A673 (cell line): ENCODE data around the gene ITPR1. TPM values are rescaled to one million over a fixed set of nuclear protein-coding genes. Genes with fewer than 3 reads are reported as not detected.

Experiments used
- BruUV-seq: library from RNA; stranded (reverse); fragments of 400-500 nt; replicated peaks from 2 replicates; lab custom pipeline; 2021; lab: Mats Ljungman, UMichigan
- CTCF ChIA-PET: fragments of 300-600 bp; sonication (Branson Sonifier 250); formaldehyde crosslinking; loops from one replicate; lab custom pipeline; 2022; ENCODE audit warnings: antibody characterized with exemption; lab: Charles Lee
- POLR2A ChIA-PET: fragments of 300-600 bp; sonication (Branson Sonifier 250); formaldehyde crosslinking; loops from one replicate; lab custom pipeline; 2022; ENCODE audit warnings: antibody characterized with exemption; ENCODE audit not compliant: low non-redundant PET; lab: Charles Lee
- DNase-seq: peaks from one replicate; pipeline ENCODE4 v3.0.0-alpha.2; 2015; ENCODE audit warnings: low spot score
- H3K27ac ChIP-seq: fragments of 200-600 bp; sonication (generic); 2 replicates; pipeline ENCODE4 v1.5.1; 2016; ENCODE audit warnings: mixed run types, low read depth, mild to moderate bottlenecking, mixed read lengths, antibody characterized with exemption, low read length; ENCODE audit not compliant: poor library complexity, severe bottlenecking
- H3K27me3 ChIP-seq: fragments of 200-600 bp; sonication (generic); replicated peaks from 2 replicates; pipeline ENCODE4 v1.6.1; 2017; ENCODE audit warnings: mixed run types, low read depth, mild to moderate bottlenecking, mixed read lengths, antibody characterized with exemption, low read length; ENCODE audit not compliant: insufficient read depth, poor library complexity
- H3K36me3 ChIP-seq: fragments of 200-600 bp; sonication (generic); 2 replicates; pipeline ENCODE4 v1.6.1; 2016; ENCODE audit warnings: mixed run types, mild to moderate bottlenecking, mixed read lengths, antibody characterized with exemption, low read length; ENCODE audit not compliant: insufficient read depth, poor library complexity, severe bottlenecking
- H3K4me1 ChIP-seq: fragments of 200-600 bp; sonication (generic); 2 replicates; pipeline ENCODE4 v1.6.1; 2017; ENCODE audit warnings: mixed run types, mild to moderate bottlenecking, mixed read lengths, antibody characterized with exemption, low read length; ENCODE audit not compliant: insufficient read depth, poor library complexity, severe bottlenecking
- H3K4me3 ChIP-seq: fragments of 200-600 bp; sonication (generic); 2 replicates; pipeline ENCODE4 v1.5.1; 2016; ENCODE audit warnings: low read depth, mixed run types, mild to moderate bottlenecking, mixed read lengths, low read length; ENCODE audit not compliant: poor library complexity, severe bottlenecking
- H3K9me3 ChIP-seq: fragments of 200-600 bp; sonication (generic); 2 replicates; pipeline ENCODE4 v1.6.1; 2016; ENCODE audit warnings: mixed run types, low read depth, mild to moderate bottlenecking, mixed read lengths, antibody characterized with exemption, low read length; ENCODE audit not compliant: poor library complexity, severe bottlenecking
- EZH2 ChIP-seq: fragments of 200-600 bp; sonication (generic); IDR thresholded peaks from 2 replicates; pipeline ENCODE4 v1.6.1; 2017; ENCODE audit warnings: borderline replicate concordance, low read depth, mild to moderate bottlenecking, mixed read lengths, antibody characterized with exemption, low read length; ENCODE audit not compliant: poor library complexity, severe bottlenecking
- intact Hi-C: fragments of 100-400 bp; cut with micrococcal nuclease; formaldehyde crosslinking; loops from one replicate; pipeline ENCODE4 v1.10.0; 2022; ENCODE audit not compliant: unreplicated experiment
- total RNA-seq: library from RNA; stranded (reverse); gene quantifications from 2 replicates; pipeline ENCODE4 v1.2.3, GENCODE V29; 2021
- TF ChIP-seq, protein P1 (sequence below): fragments of 300-800, 200-600 bp; sonication (generic); conservative IDR thresholded peaks from 2 replicates; pipeline ENCODE4 v1.5.1; 2017; ENCODE audit warnings: low read depth, mild to moderate bottlenecking, antibody characterized with exemption, low read length, moderate library complexity, mixed read lengths

Gene ITPR1
- total RNA-seq, 1 experiment from 2014 or later = 8.6 TPM

DNA sequence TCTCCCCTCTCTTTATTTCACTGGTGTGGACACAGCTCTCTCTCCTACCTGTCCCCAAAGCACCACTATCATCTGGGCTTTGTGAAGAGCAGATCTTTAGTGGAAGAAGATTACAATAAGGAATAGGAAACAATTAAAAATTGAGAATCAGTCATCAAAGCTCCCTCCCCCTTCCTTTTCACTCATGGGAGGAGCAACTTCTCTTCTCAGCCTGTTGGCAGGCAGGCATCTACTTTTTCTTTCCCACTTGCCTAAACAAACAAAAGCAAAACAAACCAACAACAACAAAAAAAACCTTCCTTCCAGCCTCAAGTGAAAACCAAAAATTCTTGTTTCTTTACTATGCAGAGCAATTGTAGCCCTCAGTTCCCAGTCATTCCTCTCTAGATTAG is 360.6 kb downstream of the ITPR1 start:
- TF ChIP-seq, protein P1, sequence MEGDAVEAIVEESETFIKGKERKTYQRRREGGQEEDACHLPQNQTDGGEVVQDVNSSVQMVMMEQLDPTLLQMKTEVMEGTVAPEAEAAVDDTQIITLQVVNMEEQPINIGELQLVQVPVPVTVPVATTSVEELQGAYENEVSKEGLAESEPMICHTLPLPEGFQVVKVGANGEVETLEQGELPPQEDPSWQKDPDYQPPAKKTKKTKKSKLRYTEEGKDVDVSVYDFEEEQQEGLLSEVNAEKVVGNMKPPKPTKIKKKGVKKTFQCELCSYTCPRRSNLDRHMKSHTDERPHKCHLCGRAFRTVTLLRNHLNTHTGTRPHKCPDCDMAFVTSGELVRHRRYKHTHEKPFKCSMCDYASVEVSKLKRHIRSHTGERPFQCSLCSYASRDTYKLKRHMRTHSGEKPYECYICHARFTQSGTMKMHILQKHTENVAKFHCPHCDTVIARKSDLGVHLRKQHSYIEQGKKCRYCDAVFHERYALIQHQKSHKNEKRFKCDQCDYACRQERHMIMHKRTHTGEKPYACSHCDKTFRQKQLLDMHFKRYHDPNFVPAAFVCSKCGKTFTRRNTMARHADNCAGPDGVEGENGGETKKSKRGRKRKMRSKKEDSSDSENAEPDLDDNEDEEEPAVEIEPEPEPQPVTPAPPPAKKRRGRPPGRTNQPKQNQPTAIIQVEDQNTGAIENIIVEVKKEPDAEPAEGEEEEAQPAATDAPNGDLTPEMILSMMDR = no peak
- no peak for TF ChIP-seq EZH2

DNA sequence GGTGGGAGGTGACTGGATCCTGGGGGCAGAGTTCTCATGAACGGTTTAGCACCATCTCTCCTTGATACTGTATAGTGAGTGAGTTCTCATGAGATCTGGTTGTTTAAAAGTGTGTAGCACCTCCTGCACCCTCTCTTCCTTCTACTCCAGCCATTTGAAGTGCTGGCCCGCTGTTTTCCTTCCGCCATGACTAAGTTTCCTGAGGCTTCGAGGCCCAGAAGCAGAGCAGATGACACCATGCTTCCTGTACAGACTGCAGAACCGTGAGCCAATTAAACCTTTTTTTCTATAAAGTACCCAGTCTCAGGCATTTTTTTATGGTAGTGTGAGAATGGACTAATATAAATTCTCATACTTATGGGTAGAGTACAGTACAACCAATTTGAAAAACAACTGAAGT is 362.5 kb downstream of the ITPR1 start:
- no peaks in the 10 kb centered on the region for H3K9me3 ChIP-seq
- no peak for DNase-seq
- intact Hi-C loops = no loop called here
- H3K27me3 ChIP-seq = no peaks in the 10 kb centered on the region
- H3K27ac ChIP-seq = no peak overlapping the region
- no peak overlapping the region for H3K4me3 ChIP-seq
- H3K36me3 ChIP-seq = no peaks in the 10 kb centered on the region
- POLR2A ChIA-PET = no interaction called here
- TF ChIP-seq, protein P1 = no peak
- CTCF ChIA-PET = no interaction called here
- no TSS peak for BruUV-seq
- H3K4me1 ChIP-seq = no peaks in the 10 kb centered on the region

More for the DNA sequence above, 360.6 kb downstream of the ITPR1 start:
- Histone ChIP-seq H3K9me3 (no peaks in the 10 kb centered on the region), H3K4me1 (no peaks in the 10 kb centered on the region), H3K27me3 (no peaks in the 10 kb centered on the region), H3K4me3 (no peak overlapping the region), H3K36me3 (no peaks in the 10 kb centered on the region), H3K27ac (no peak overlapping the region)
- DNase-seq = no peak
- POLR2A ChIA-PET = no interaction called here
- intact Hi-C loops = no loop called here
- CTCF ChIA-PET = no interaction called here
- no TSS peak for BruUV-seq

DNA sequence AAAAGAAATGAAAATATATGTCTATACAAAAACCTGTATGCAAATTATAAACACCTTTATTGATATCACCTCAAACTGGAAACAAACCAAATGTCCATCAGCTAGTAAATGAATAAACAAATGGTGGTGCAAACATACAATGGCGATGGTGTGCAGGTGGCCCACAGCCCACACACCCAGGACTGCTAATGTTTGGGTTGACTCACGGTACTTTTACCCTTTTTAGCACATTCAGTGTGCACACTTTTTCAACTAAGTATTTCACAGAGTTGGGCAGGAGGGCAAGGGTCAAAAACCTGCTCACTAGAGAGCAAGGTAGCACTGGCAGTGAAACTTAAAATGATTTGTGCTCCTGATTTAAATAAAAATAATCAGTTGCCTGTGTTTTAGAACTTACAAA is 363.0 kb downstream of the ITPR1 start:
- no peak for TF ChIP-seq EZH2
- intact Hi-C loops = no loop called here
- no peaks in the 10 kb centered on the region for H3K9me3 ChIP-seq
- POLR2A ChIA-PET = no interaction called here
- H3K36me3 ChIP-seq = no peaks in the 10 kb centered on the region
- DNase-seq = no peak
- BruUV-seq = no TSS peak
- no peaks in the 10 kb centered on the region for H3K27me3 ChIP-seq
- H3K4me1 ChIP-seq = no peaks in the 10 kb centered on the region
- H3K27ac ChIP-seq = no peak overlapping the region
- CTCF ChIA-PET = no interaction called here
- H3K4me3 ChIP-seq = no peak overlapping the region

DNA sequence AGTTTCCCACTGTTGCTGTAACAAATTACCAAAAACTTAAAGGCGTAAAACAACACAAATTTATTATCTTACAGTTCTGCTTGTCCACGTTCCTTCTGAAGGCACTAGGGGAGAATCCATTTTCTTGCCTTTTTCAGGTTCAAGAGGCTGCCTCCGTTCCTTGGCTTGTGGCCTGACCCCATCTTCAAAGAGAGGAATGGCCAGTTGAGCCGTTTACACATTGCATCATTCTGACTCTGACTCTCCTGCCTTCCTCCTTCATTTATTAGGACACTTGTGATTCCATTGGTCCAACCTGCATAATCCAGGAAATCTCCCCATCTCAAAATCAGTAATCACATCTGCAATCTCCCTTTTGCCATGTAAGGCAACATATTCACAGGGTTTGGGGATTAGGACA is 363.4 kb downstream of the ITPR1 start:
- H3K27me3 ChIP-seq = no peaks in the 10 kb centered on the region
- CTCF ChIA-PET = no interaction called here
- no peak for DNase-seq
- no peaks in the 10 kb centered on the region for H3K4me1 ChIP-seq
- no peak overlapping the region for H3K4me3 ChIP-seq
- H3K36me3 ChIP-seq = no peaks in the 10 kb centered on the region
- TF ChIP-seq, protein P1 = no peak
- no peak for TF ChIP-seq EZH2
- BruUV-seq = no TSS peak
- intact Hi-C loops = no loop called here
- POLR2A ChIA-PET = no interaction called here
- H3K27ac ChIP-seq = no peak overlapping the region
- no peaks in the 10 kb centered on the region for H3K9me3 ChIP-seq
